GM18858 (cell line): ENCODE data around the gene SEPHS2.
"Not testable (repeated sequence)": the region's sequence is repeated elsewhere in the genome, so short reads cannot be mapped to it uniquely, and the experiment has no call there.

Experiments
- ATAC-seq: cut with Tn5 transposase; IDR thresholded peaks from one replicate; pipeline ENCODE4 v1.9.1; 2021; ENCODE audit not compliant: unreplicated experiment

Gene SEPHS2

GRCh38 chr16:30445408-30446202, at the start of gene SEPHS2:
SEPHS2 (minus strand) TSS chr16:30445874; CDS start chr16:30445727, 147 bp downstream.
- ATAC-seq, result peak; percentile 46

DNA sequence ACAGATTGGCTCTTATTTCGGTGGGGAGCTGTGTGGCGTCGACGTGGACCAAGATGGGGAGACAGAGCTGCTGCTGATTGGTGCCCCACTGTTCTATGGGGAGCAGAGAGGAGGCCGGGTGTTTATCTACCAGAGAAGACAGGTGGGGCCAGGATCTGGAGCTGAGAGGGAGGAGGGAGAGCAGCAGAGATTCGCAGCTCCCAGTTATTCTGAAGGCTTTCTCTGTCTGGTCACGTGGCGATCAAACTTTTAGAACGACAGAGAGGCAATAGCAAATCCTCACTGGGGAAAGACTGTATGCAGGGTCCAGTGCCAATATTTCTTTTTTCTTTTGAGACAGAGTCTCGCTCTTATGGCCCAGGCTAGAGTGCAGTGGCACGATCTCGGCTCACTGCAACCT, 49.0 kb upstream of the SEPHS2 start:
- ATAC-seq, result no peak

DNA sequence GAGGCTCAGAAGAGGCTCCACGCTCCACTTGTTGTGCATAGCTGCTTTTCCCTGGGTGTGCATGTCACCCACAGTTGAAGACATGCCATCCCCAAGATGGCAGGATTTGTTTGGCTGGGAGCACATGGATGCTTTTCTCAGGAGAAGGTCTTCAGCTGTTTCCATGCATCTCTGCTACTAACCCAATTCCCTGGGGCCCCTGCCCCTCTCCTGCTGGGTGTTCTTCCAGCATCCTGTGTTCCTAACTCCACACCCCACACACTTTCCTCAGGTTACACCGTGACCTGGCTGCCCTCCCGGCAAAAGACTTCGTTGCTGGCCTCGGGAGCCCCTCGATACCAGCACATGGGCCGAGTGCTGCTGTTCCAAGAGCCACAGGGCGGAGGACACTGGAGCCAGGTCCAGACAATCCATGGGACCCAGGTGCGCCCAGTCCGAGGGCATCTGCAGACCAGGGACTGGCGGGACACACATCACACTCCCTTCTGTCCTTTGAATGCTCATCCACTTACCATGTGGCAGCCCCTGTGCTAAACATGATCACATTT, 48.3 kb upstream of the SEPHS2 start:
- ATAC-seq, result no peak

DNA sequence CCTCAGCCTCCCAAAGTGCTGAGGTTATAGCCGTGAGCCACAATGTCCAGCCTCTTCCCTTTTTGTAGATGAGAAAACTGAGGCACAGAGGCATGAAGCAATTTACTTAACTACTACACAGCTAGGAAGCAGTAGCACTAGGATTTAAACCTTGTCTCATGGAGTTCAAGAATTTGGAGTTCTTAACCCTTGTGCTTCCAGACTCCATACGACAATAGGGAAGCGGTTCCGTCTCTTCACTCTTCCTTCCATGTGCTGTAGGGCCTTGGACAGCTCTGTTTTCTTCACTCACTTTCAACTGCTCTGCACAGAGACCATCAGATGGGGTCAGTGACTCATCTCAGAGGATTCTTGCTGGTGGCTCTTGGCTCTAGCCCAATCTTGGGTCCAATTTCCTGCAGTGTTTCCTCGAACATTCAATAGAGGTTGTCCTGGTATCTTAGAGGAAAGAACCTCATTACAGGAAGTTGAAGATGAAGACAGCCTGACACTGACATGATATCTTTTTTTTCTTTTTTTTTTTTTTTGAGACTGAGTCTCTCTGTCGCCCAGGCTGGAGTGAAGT, 46.2 kb upstream of the SEPHS2 start:
- ATAC-seq, result no peak

GRCh38 chr16:30491229-30491628, 45.6 kb upstream of the SEPHS2 start:
- no peak for ATAC-seq

- no peak for ATAC-seq
These were observed 44.5 kb upstream of the SEPHS2 start for GRCh38 chr16:30490210-30490609.

DNA sequence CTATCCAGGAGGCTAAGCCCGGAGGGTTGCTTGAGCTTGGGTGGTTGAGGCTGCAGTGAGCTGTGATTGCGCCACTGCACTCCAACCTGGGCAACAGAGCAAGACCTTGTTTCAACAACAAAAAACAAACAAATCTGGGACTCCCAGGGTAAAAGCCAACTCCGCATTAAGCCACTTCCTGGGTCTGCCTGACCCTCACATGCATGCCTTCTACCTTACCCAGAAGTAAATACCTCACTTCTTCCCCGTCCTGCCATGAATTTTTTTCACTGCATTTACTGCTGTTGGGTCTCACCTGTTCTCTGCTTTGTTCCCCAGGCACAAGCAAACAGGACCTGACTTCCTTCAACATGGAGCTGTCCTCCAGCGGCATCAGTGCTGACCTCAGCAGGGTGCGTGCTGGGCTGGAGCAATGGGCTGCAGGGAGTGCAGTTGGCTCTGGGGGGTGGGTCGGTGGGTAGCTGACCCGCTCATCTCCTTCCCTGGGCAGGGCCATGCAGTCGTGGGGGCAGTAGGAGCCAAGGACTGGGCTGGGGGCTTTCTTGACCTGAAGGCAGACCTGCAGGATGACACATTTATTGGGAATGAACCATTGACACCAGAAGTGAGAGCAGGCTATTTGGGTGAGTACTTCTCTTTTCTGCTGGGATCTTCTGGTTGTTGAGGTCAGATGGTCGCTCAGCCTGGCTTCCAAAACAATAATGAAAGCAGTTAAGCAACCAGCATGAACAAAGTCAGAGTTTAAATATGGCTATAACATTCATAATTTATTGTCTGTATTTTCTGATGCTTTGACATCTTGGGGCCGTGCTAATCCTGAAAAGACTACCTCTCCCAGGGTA, 43.3 kb upstream of the SEPHS2 start:
- ATAC-seq, result no peak

DNA sequence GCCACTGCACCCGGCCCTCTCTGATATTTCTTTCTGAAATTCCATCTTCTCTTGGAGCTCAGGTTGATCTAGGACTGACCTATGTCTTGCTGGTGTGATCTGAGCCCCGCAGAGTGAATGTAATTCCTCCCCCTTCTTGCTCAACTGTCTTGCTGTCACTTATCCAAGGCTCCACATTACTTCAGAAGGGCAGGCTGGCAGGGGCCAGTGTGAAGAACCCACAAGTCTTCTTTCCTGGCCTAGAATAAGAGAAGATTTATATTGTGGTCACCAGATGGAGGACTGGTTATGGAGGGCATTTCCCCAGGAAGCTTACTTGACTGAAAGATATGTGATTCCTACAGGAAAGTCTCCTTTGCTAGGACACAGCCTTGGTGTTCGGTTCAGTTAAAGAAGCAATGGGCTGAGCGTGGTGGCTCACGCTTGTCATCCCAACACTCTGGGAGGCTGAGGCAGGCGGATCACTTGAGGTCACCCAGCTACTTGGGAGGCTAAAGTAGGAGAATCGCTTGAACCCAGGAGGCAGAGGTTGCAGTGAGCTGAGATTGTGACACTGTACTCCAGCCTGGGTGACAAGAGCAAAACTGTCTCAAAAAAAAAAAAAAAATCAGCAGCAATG, 40.3 kb upstream of the SEPHS2 start:
- ATAC-seq, result no peak

DNA sequence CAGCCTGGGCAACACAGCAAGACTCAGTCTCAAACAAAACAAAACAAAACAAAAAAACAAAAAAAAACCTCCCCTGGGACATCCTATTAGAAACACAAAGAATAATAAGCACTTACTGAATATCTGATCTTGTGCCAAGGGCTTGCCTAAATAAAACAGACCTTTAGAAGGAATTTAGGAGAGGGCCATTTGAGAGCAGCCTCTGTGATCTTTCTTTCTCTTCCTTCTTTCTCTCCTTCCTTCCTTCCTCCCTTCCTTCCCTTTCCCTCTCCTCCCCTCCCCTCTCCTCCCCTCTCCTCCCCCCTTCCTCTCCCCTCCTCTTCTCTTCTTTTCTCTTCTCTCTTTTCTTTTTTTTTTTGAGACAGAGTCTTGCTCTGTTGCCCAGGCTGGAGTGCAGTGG, 39.2 kb upstream of the SEPHS2 start:
- ATAC-seq, result no peak

DNA sequence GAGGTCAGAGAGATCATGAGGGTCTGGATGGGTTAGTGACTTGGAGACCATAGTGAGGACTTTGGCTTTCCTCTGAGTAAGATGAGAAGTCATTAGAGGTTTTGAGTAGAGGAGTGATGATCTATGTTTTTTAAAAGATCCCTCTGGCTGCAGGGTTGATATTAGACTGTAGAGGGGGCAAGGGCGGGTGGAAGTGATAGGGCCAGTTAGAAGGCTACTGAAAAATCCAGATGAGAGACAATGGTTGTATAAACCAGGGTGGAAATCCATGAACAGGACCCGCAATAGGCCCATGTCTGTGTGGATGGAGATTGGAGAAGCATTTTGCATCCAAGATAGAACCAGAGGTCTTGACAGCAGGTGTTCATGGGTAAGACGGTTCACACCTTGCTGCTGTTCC, 36.7 kb upstream of the SEPHS2 start:
- no peak for ATAC-seq

- ATAC-seq, result no peak
These were observed 35.7 kb upstream of the SEPHS2 start for GRCh38 chr16:30481381-30481780.

- ATAC-seq, result no peak
These were observed 33.2 kb upstream of the SEPHS2 start for GRCh38 chr16:30478766-30479478.

- ATAC-seq, result not testable (repeated sequence)
These were observed 32.1 kb upstream of the SEPHS2 start for GRCh38 chr16:30477773-30478172.

- no peak for ATAC-seq
These were observed 31.3 kb upstream of the SEPHS2 start for GRCh38 chr16:30476991-30477390.

GRCh38 chr16:30474684-30475083, 29.0 kb upstream of the SEPHS2 start:
- ATAC-seq, result no peak

GRCh38 chr16:30474074-30474452, 28.4 kb upstream of the SEPHS2 start:
- no peak for ATAC-seq

GRCh38 chr16:30473231-30474073, 27.8 kb upstream of the SEPHS2 start:
- no peak for ATAC-seq

- ATAC-seq, result peak; percentile 35
These were observed 26.8 kb upstream of the SEPHS2 start, which contains the start of gene ITGAL for GRCh38 chr16:30472328-30472942. ITGAL (plus strand) TSS chr16:30472742; CDS start chr16:30472838, 96 bp downstream.

- ATAC-seq, result no peak
These were observed 24.9 kb upstream of the SEPHS2 start for GRCh38 chr16:30470632-30470995.
